ENCODE data around the gene BARD1.

- no peak for TF ChIP-seq CTCF (IDR thresholded peaks at IDR 0.05; ENCODE audit: control extremely low read depth in 1 of 3, insufficient read depth in 1 of 3, low read depth in 1 of 3, low read length in 3 of 3)
- no peak for TF ChIP-seq SUZ12 (IDR thresholded peaks at IDR 0.05; ENCODE audit: low read length)
- TF ChIP-seq BCL11A (IDR thresholded peaks at IDR 0.05; ENCODE audit: low read depth in 2 of 2, low read length in 2 of 2) = no peak
- no peak for TF ChIP-seq MAX (IDR thresholded peaks at IDR 0.05)
Observed at GRCh38 chr2:214696681-214697080, 112.8 kb downstream of the BARD1 start.
